ENCODE measurements around the gene GALNT9.

GRCh38 chr12:132151145-132151765 is 178.1 kb downstream of the GALNT9 start:
- TF ChIP-seq POLR2A (IDR thresholded peaks at IDR 0.05) (no peak), CTCF (IDR thresholded peaks at IDR 0.05) (no peak), POLR2AphosphoS5 (IDR thresholded peaks at IDR 0.05) (no peak), EP300 (IDR thresholded peaks at IDR 0.05) (no peak)
